ENCODE data around the gene FOXP1. TPM values are rescaled to one million over a fixed set of nuclear protein-coding genes. Genes with fewer than 3 reads are reported as not detected.

The FOXP1 gene
- total RNA-seq, 4 donors from 2014 or later = 86.4 to 107 (median 93.8) TPM

DNA sequence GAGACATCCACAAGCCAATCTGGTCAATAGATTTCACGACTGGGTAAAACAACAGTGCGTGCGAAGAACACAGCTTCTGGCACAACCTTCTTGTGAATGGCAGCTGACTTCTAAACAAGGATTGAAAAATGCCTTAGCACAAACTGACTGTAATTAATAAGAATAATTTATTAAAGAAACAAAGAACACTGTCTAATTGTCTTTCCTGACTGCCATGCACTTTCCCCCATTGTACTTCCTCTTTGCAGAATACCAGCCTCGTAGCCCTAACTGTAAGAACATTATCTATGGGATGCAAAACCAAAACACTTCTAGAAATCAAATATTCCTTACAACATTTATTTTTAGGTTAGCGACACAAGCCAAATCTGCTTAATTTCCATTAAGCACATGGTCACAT, 6.5 kb downstream of the FOXP1 start:
- H3K4me1 ChIP-seq = peaks cover 0 to 36% (median 6%) of the 10 kb centered on the region in 4 donors
- no peak for DNase-seq (ENCODE audit: low spot score in 2 of 2)

GRCh38 chr3:71575433-71575832, 8.1 kb downstream of the FOXP1 start:
- no peaks in the 10 kb centered on the region for H3K9me3 ChIP-seq
- 92 to 94% methylated on average over 2 of the region's 2 CpGs for WGBS, 2 donors
- no peak overlapping the region for H3K4me3 ChIP-seq
- H3K36me3 ChIP-seq = no peaks in the 10 kb centered on the region
- no peak for DNase-seq (ENCODE audit: low spot score in 2 of 2)
- no peak for TF ChIP-seq EP300 (IDR thresholded peaks at IDR 0.05)
- TF ChIP-seq, protein P1, sequence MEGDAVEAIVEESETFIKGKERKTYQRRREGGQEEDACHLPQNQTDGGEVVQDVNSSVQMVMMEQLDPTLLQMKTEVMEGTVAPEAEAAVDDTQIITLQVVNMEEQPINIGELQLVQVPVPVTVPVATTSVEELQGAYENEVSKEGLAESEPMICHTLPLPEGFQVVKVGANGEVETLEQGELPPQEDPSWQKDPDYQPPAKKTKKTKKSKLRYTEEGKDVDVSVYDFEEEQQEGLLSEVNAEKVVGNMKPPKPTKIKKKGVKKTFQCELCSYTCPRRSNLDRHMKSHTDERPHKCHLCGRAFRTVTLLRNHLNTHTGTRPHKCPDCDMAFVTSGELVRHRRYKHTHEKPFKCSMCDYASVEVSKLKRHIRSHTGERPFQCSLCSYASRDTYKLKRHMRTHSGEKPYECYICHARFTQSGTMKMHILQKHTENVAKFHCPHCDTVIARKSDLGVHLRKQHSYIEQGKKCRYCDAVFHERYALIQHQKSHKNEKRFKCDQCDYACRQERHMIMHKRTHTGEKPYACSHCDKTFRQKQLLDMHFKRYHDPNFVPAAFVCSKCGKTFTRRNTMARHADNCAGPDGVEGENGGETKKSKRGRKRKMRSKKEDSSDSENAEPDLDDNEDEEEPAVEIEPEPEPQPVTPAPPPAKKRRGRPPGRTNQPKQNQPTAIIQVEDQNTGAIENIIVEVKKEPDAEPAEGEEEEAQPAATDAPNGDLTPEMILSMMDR (IDR thresholded peaks at IDR 0.05) = no peak
- TF ChIP-seq POLR2A (IDR thresholded peaks at IDR 0.05) = no peak
- H3K4me1 ChIP-seq = peaks cover 0 to 38% (median 4%) of the 10 kb centered on the region in 4 donors
- H3K27me3 ChIP-seq = no peaks in the 10 kb centered on the region
- H3K27ac ChIP-seq = no peak overlapping the region

More for the DNA sequence above, 6.5 kb downstream of the FOXP1 start:
- H3K9me3 ChIP-seq = no peaks in the 10 kb centered on the region
- H3K4me3 ChIP-seq = no peak overlapping the region
- whole genome bisulfite sequencing, 2 donors = 70 to 72% methylated on average over 5 of the region's 5 CpGs
- TF ChIP-seq POLR2A (IDR thresholded peaks at IDR 0.05) (no peak), EP300 (IDR thresholded peaks at IDR 0.05) (no peak)
- TF ChIP-seq, protein P1 (IDR thresholded peaks at IDR 0.05) = no peak
- H3K27me3 ChIP-seq = no peaks in the 10 kb centered on the region
- peak overlapping the region in 1 of 4 donors; percentile 48 for H3K27ac ChIP-seq
- H3K36me3 ChIP-seq = no peaks in the 10 kb centered on the region

- Histone ChIP-seq H3K4me1 (peaks cover 0 to 20% (median 3%) of the 10 kb centered on the region in 4 donors), H3K9me3 (no peaks in the 10 kb centered on the region), H3K36me3 (no peaks in the 10 kb centered on the region), H3K27ac (no peak overlapping the region), H3K27me3 (no peaks in the 10 kb centered on the region), H3K4me3 (no peak overlapping the region)
- WGBS, 2 donors = 85% methylated on average over 5 of the region's 5 CpGs
- DNase-seq (ENCODE audit: low spot score in 2 of 2) = no peak
- TF ChIP-seq POLR2A (IDR thresholded peaks at IDR 0.05) = no peak
- TF ChIP-seq, protein P1 (IDR thresholded peaks at IDR 0.05) = no peak
- TF ChIP-seq EP300 (IDR thresholded peaks at IDR 0.05) = no peak
Measured at GRCh38 chr3:71573181-71573580, 10.3 kb downstream of the FOXP1 start.

DNA sequence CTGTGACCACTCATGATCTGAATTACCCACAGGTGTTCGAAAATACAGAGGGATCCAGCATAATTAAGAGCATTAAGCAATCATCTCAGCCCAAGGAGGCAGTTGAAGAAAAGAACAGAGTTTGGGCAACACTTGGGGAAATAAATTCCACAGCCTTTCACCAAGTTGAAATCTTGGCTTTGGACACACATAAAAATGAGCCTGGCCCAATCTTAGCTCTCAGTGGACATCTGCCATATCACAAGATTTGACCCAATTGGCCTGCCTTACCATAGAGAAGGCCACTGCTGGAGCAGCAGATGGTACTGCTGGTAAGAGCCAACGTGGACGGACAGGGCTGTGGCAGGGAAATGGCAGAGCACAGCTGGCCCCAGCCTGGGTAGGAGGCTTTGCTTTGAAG, 13.0 kb downstream of the FOXP1 start:
- no peak overlapping the region for H3K27ac ChIP-seq
- no peaks in the 10 kb centered on the region for H3K27me3 ChIP-seq
- H3K36me3 ChIP-seq = peaks cover 0 to 8% (median 0%) of the 10 kb centered on the region in 3 donors
- 83 to 91% methylated on average over 3 of the region's 3 CpGs for WGBS, 2 donors
- no peaks in the 10 kb centered on the region for H3K9me3 ChIP-seq
- TF ChIP-seq, protein P1 (IDR thresholded peaks at IDR 0.05) = no peak
- TF ChIP-seq POLR2A (IDR thresholded peaks at IDR 0.05) (no peak), EP300 (IDR thresholded peaks at IDR 0.05) (peak in 1 of 2 donors; percentile 44)
- no peak for DNase-seq (ENCODE audit: low spot score in 2 of 2)
- H3K4me1 ChIP-seq = peaks cover 0 to 4% (median 0%) of the 10 kb centered on the region in 4 donors
- H3K4me3 ChIP-seq = no peak overlapping the region

GRCh38 chr3:71568207-71568606, 15.3 kb downstream of the FOXP1 start:
- TF ChIP-seq POLR2A (IDR thresholded peaks at IDR 0.05) = no peak
- Histone ChIP-seq H3K27ac (no peak overlapping the region), H3K4me3 (no peak overlapping the region), H3K36me3 (peaks cover 0 to 8% (median 0%) of the 10 kb centered on the region in 3 donors), H3K9me3 (no peaks in the 10 kb centered on the region), H3K27me3 (no peaks in the 10 kb centered on the region), H3K4me1 (peaks cover 0 to 12% (median 0%) of the 10 kb centered on the region in 4 donors)
- no peak for DNase-seq (ENCODE audit: low spot score in 2 of 2)

GRCh38 chr3:71566776-71567175, 16.8 kb downstream of the FOXP1 start:
- Histone ChIP-seq H3K27ac (no peak overlapping the region), H3K4me3 (no peak overlapping the region), H3K9me3 (no peaks in the 10 kb centered on the region), H3K36me3 (peaks cover 0 to 10% (median 0%) of the 10 kb centered on the region in 3 donors), H3K27me3 (no peaks in the 10 kb centered on the region), H3K4me1 (peaks cover 0 to 12% (median 0%) of the 10 kb centered on the region in 4 donors)
- TF ChIP-seq, protein P1 (IDR thresholded peaks at IDR 0.05) = no peak
- no peak for TF ChIP-seq EP300 (IDR thresholded peaks at IDR 0.05)
- TF ChIP-seq POLR2A (IDR thresholded peaks at IDR 0.05) = no peak
- DNase-seq (ENCODE audit: low spot score in 2 of 2) = no peak
